Measurements from ENCODE around the gene KLHL15.
"Not testable (repeated sequence)": the region's sequence is repeated elsewhere in the genome, so short reads cannot be mapped to it uniquely, and the experiment has no call there.

KLHL15 gene

GRCh38 chrX:24027086-24027485 lies at the start of gene KLHL15:
KLHL15 (minus strand) TSS chrX:24027186; CDS start chrX:24006693, 20,493 bp downstream.
- DNase-seq (ENCODE audit: low spot score), result no peak
- H3K4me1 Mint-ChIP-seq (ENCODE audit: low read depth), result peaks cover 8% of the 10 kb centered on the region
- H3K27me3 Mint-ChIP-seq (ENCODE audit: low read depth), result no peaks in the 10 kb centered on the region
- H3K9me3 Mint-ChIP-seq, result no peaks in the 10 kb centered on the region
- H3K4me3 Mint-ChIP-seq, result peak within 1 kb of the TSS; percentile 89
- H3K27ac Mint-ChIP-seq, result peak within 1 kb of the TSS; percentile 91
- peaks cover 5% of the 10 kb centered on the region for H3K36me3 Mint-ChIP-seq (ENCODE audit: low read depth)

GRCh38 chrX:24069877-24070276 lies 42.9 kb upstream of the KLHL15 start:
- Mint-ChIP-seq H3K4me3 (no peak overlapping the region), H3K36me3 (ENCODE audit: low read depth) (peaks cover 27% of the 10 kb centered on the region), H3K9me3 (no peaks in the 10 kb centered on the region), H3K27me3 (ENCODE audit: low read depth) (no peaks in the 10 kb centered on the region), H3K4me1 (ENCODE audit: low read depth) (no peaks in the 10 kb centered on the region), H3K27ac (no peak overlapping the region)
- DNase-seq (ENCODE audit: low spot score), result no peak

GRCh38 chrX:24063488-24063887 lies 36.5 kb upstream of the KLHL15 start:
- peaks cover 26% of the 10 kb centered on the region for H3K36me3 Mint-ChIP-seq (ENCODE audit: low read depth)
- no peak for DNase-seq (ENCODE audit: low spot score)
- H3K4me1 Mint-ChIP-seq (ENCODE audit: low read depth), result no peaks in the 10 kb centered on the region
- H3K9me3 Mint-ChIP-seq, result no peaks in the 10 kb centered on the region
- H3K27me3 Mint-ChIP-seq (ENCODE audit: low read depth), result no peaks in the 10 kb centered on the region
- no peak overlapping the region for H3K4me3 Mint-ChIP-seq
- no peak overlapping the region for H3K27ac Mint-ChIP-seq

- no peak for DNase-seq (ENCODE audit: low spot score)
- H3K9me3 Mint-ChIP-seq, result no peaks in the 10 kb centered on the region
- peaks cover 16% of the 10 kb centered on the region for H3K36me3 Mint-ChIP-seq (ENCODE audit: low read depth)
- H3K27ac Mint-ChIP-seq, result peak overlapping the region; percentile 99
- no peaks in the 10 kb centered on the region for H3K27me3 Mint-ChIP-seq (ENCODE audit: low read depth)
- H3K4me1 Mint-ChIP-seq (ENCODE audit: low read depth), result peaks cover 2% of the 10 kb centered on the region
- H3K4me3 Mint-ChIP-seq, result no peak overlapping the region
These were observed 28.0 kb upstream of the KLHL15 start for GRCh38 chrX:24055043-24055356.

- Mint-ChIP-seq H3K27ac (peak within 1 kb of the TSS; percentile 99), H3K4me1 (ENCODE audit: low read depth) (peaks cover 2% of the 10 kb centered on the region), H3K4me3 (no peak within 1 kb of the TSS)
These were observed 27.4 kb upstream of the KLHL15 start, which contains the start of gene EIF2S3 for GRCh38 chrX:24054182-24055042. EIF2S3 (plus strand) TSS chrX:24054956; CDS start chrX:24054969, 13 bp downstream.

GRCh38 chrX:24050522-24051318 lies 23.7 kb upstream of the KLHL15 start:
- H3K4me1 Mint-ChIP-seq (ENCODE audit: low read depth); H3K27me3 Mint-ChIP-seq (ENCODE audit: low read depth); H3K36me3 Mint-ChIP-seq (ENCODE audit: low read depth); H3K27ac Mint-ChIP-seq; DNase-seq (ENCODE audit: low spot score); H3K9me3 Mint-ChIP-seq: not testable (repeated sequence)
- peak overlapping the region; percentile 32 for H3K4me3 Mint-ChIP-seq

More at GRCh38 chrX:24054182-24055042, 27.4 kb upstream of the KLHL15 start, which contains the start of gene EIF2S3:
- peak; percentile 82 for DNase-seq (ENCODE audit: low spot score)
- Mint-ChIP-seq H3K27me3 (ENCODE audit: low read depth) (no peaks in the 10 kb centered on the region), H3K9me3 (no peaks in the 10 kb centered on the region), H3K36me3 (ENCODE audit: low read depth) (peaks cover 13% of the 10 kb centered on the region)

GRCh38 chrX:24049643-24050042 lies 22.7 kb upstream of the KLHL15 start:
- H3K27me3 Mint-ChIP-seq (ENCODE audit: low read depth); H3K9me3 Mint-ChIP-seq; H3K36me3 Mint-ChIP-seq (ENCODE audit: low read depth); H3K27ac Mint-ChIP-seq; DNase-seq (ENCODE audit: low spot score); H3K4me3 Mint-ChIP-seq; H3K4me1 Mint-ChIP-seq (ENCODE audit: low read depth): not testable (repeated sequence)

- not testable (repeated sequence) for H3K4me3 Mint-ChIP-seq; DNase-seq (ENCODE audit: low spot score); H3K9me3 Mint-ChIP-seq; H3K27ac Mint-ChIP-seq; H3K27me3 Mint-ChIP-seq (ENCODE audit: low read depth); H3K36me3 Mint-ChIP-seq (ENCODE audit: low read depth); H3K4me1 Mint-ChIP-seq (ENCODE audit: low read depth)
These were observed 19.1 kb upstream of the KLHL15 start for GRCh38 chrX:24046060-24046459.

GRCh38 chrX:24037729-24038128 lies 10.7 kb upstream of the KLHL15 start:
- H3K36me3 Mint-ChIP-seq (ENCODE audit: low read depth), result no peaks in the 10 kb centered on the region
- no peak for DNase-seq (ENCODE audit: low spot score)
- no peak overlapping the region for H3K4me3 Mint-ChIP-seq
- H3K27ac Mint-ChIP-seq, result no peak overlapping the region
- H3K9me3 Mint-ChIP-seq, result no peaks in the 10 kb centered on the region
- H3K4me1 Mint-ChIP-seq (ENCODE audit: low read depth), result no peaks in the 10 kb centered on the region
- H3K27me3 Mint-ChIP-seq (ENCODE audit: low read depth), result no peaks in the 10 kb centered on the region

- no peaks in the 10 kb centered on the region for H3K4me1 Mint-ChIP-seq (ENCODE audit: low read depth)
- no peak overlapping the region for H3K4me3 Mint-ChIP-seq
- no peak overlapping the region for H3K27ac Mint-ChIP-seq
- H3K9me3 Mint-ChIP-seq, result no peaks in the 10 kb centered on the region
- no peak for DNase-seq (ENCODE audit: low spot score)
- no peaks in the 10 kb centered on the region for H3K36me3 Mint-ChIP-seq (ENCODE audit: low read depth)
- H3K27me3 Mint-ChIP-seq (ENCODE audit: low read depth), result no peaks in the 10 kb centered on the region
These were observed 7.5 kb upstream of the KLHL15 start for GRCh38 chrX:24034485-24034884.

- Mint-ChIP-seq H3K36me3 (ENCODE audit: low read depth) (no peaks in the 10 kb centered on the region), H3K27me3 (ENCODE audit: low read depth) (no peaks in the 10 kb centered on the region), H3K27ac (no peak overlapping the region), H3K9me3 (no peaks in the 10 kb centered on the region), H3K4me3 (no peak overlapping the region), H3K4me1 (ENCODE audit: low read depth) (peaks cover 4% of the 10 kb centered on the region)
- no peak for DNase-seq (ENCODE audit: low spot score)
These were observed 3.6 kb upstream of the KLHL15 start for GRCh38 chrX:24030597-24030996.

GRCh38 chrX:24027985-24028384 lies 999 bp upstream of the KLHL15 start:
- H3K27me3 Mint-ChIP-seq (ENCODE audit: low read depth), result no peaks in the 10 kb centered on the region
- peaks cover 8% of the 10 kb centered on the region for H3K4me1 Mint-ChIP-seq (ENCODE audit: low read depth)
- DNase-seq (ENCODE audit: low spot score), result no peak
- no peak overlapping the region for H3K4me3 Mint-ChIP-seq
- peaks cover 5% of the 10 kb centered on the region for H3K36me3 Mint-ChIP-seq (ENCODE audit: low read depth)
- no peaks in the 10 kb centered on the region for H3K9me3 Mint-ChIP-seq
- H3K27ac Mint-ChIP-seq, result no peak overlapping the region

GRCh38 chrX:24026432-24026831 lies 554 bp downstream of the KLHL15 start:
- peaks cover 13% of the 10 kb centered on the region for H3K4me1 Mint-ChIP-seq (ENCODE audit: low read depth)
- H3K27ac Mint-ChIP-seq, result peak overlapping the region; percentile 91
- no peaks in the 10 kb centered on the region for H3K9me3 Mint-ChIP-seq
- H3K27me3 Mint-ChIP-seq (ENCODE audit: low read depth), result no peaks in the 10 kb centered on the region
- DNase-seq (ENCODE audit: low spot score), result no peak
- H3K36me3 Mint-ChIP-seq (ENCODE audit: low read depth), result peaks cover 10% of the 10 kb centered on the region
- peak overlapping the region; percentile 89 for H3K4me3 Mint-ChIP-seq

GRCh38 chrX:24025741-24026403 lies 1.1 kb downstream of the KLHL15 start:
- H3K27ac Mint-ChIP-seq, result peak overlapping the region; percentile 91
- H3K4me1 Mint-ChIP-seq (ENCODE audit: low read depth), result peaks cover 19% of the 10 kb centered on the region
- H3K4me3 Mint-ChIP-seq, result peak overlapping the region; percentile 89
- peaks cover 14% of the 10 kb centered on the region for H3K36me3 Mint-ChIP-seq (ENCODE audit: low read depth)
- DNase-seq (ENCODE audit: low spot score), result no peak
- H3K27me3 Mint-ChIP-seq (ENCODE audit: low read depth), result no peaks in the 10 kb centered on the region
- H3K9me3 Mint-ChIP-seq, result no peaks in the 10 kb centered on the region

Measured in T-helper 2 cell treated with Interferon-gamma antibody and Interleukin-4, amounts not matched to agents 5 μg/mL and 100 μg/mL, for 36 hours (primary cell).